ENCODE data around the gene ANKRD34C.

GRCh38 chr15:79310985-79311900 is 28.7 kb downstream of the ANKRD34C start, which contains the start of gene TMED3:
- TF ChIP-seq CTCF (IDR thresholded peaks at IDR 0.05) (peak; percentile 24; the same call in 2 of the 3 replicates), ZC3H11A (IDR thresholded peaks at IDR 0.05) (no peak), MAFK (IDR thresholded peaks at IDR 0.05; ENCODE audit: partially characterized antibody) (no peak), POLR2A (IDR thresholded peaks at IDR 0.05; ENCODE audit: low read length) (peak; percentile 95), RAD21 (conservative IDR thresholded peaks at IDR 0.05 in 1 of 2, IDR thresholded peaks at IDR 0.05 in 1 of 2) (no peak), EP300 (IDR thresholded peaks at IDR 0.05) (no peak), ESRRA (IDR thresholded peaks at IDR 0.05; ENCODE audit: borderline replicate concordance, low read length) (no peak), RNF2 (IDR thresholded peaks at IDR 0.05; ENCODE audit: borderline replicate concordance, low read depth) (no peak), ZSCAN20 (CRISPR knock-in tag; IDR thresholded peaks at IDR 0.05) (no peak), HDAC2 (IDR thresholded peaks at IDR 0.05) (no peak)
- TF ChIP-seq, protein P1, sequence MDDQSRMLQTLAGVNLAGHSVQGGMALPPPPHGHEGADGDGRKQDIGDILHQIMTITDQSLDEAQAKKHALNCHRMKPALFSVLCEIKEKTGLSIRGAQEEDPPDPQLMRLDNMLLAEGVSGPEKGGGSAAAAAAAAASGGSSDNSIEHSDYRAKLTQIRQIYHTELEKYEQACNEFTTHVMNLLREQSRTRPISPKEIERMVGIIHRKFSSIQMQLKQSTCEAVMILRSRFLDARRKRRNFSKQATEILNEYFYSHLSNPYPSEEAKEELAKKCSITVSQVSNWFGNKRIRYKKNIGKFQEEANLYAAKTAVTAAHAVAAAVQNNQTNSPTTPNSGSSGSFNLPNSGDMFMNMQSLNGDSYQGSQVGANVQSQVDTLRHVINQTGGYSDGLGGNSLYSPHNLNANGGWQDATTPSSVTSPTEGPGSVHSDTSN (IDR thresholded peaks at IDR 0.05), result no peak
- TF ChIP-seq, protein P2, sequence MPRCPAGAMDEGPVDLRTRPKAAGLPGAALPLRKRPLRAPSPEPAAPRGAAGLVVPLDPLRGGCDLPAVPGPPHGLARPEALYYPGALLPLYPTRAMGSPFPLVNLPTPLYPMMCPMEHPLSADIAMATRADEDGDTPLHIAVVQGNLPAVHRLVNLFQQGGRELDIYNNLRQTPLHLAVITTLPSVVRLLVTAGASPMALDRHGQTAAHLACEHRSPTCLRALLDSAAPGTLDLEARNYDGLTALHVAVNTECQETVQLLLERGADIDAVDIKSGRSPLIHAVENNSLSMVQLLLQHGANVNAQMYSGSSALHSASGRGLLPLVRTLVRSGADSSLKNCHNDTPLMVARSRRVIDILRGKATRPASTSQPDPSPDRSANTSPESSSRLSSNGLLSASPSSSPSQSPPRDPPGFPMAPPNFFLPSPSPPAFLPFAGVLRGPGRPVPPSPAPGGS (IDR thresholded peaks at IDR 0.05), result peak; percentile 76; the same call in 1 of the 3 replicates
